Panc1 (cell line): Measurements from ENCODE around the gene SPTBN1. TPM values are rescaled to one million over a fixed set of nuclear protein-coding genes. Genes with fewer than 3 reads are reported as not detected.

Experiments
- ATAC-seq: fragments of 200-7000 bp; cut with Tn5 transposase; 2 replicates; pipeline ENCODE4 v1.9.1; 2020; ENCODE audit warnings: mild to moderate bottlenecking, moderate library complexity
- BruUV-seq: library from RNA; stranded (reverse); fragments of 400-500 nt; replicated peaks from 2 replicates; lab custom pipeline; 2021; lab: Mats Ljungman, UMichigan
- CTCF ChIA-PET: fragments of 300-600 bp; sonication (Branson Sonifier 250); formaldehyde crosslinking; loops from one replicate; lab custom pipeline; 2022; ENCODE audit warnings: antibody characterized with exemption; lab: Charles Lee
- POLR2A ChIA-PET: fragments of 300-600 bp; sonication (Branson Sonifier 250); formaldehyde crosslinking; loops from one replicate; lab custom pipeline; 2022; ENCODE audit warnings: antibody characterized with exemption; lab: Charles Lee
- DNase-seq: peaks from one replicate; pipeline ENCODE4 v3.0.0-alpha.2; 2010; ENCODE audit warnings: low read depth, low spot score
- H3K27ac ChIP-seq: 2 replicates; pipeline ENCODE4 v1.5.1; 2011; ENCODE audit warnings: mild to moderate bottlenecking, low read length, inconsistent platforms
- H3K27me3 ChIP-seq: fragments of 200-500 bp; sonication (Bioruptor generic); 2 replicates; pipeline ENCODE4 v1.6.0; 2014; ENCODE audit warnings: low read length, inconsistent platforms; ENCODE audit not compliant: control insufficient read depth, insufficient read depth
- H3K36me3 ChIP-seq: fragments of 200-500 bp; sonication (Bioruptor generic); 2 replicates; pipeline ENCODE4 v1.5.1; 2014; ENCODE audit warnings: inconsistent platforms, mild to moderate bottlenecking, low read length, moderate library complexity; ENCODE audit not compliant: control insufficient read depth, insufficient read depth
- H3K4me1 ChIP-seq: 2 replicates; pipeline ENCODE4 v1.5.1; 2011; ENCODE audit warnings: inconsistent platforms, mild to moderate bottlenecking, low read length, moderate library complexity; ENCODE audit not compliant: control insufficient read depth, insufficient read depth
- H3K4me3 ChIP-seq, 2 experiments: 2 replicates each; pipeline ENCODE4 v1.5.1; 2011 to 2012; ENCODE audit warnings: low read depth in 2 of 2, low read length in 2 of 2, mild to moderate bottlenecking in 2 of 2, inconsistent platforms in 1 of 2, moderate library complexity in 1 of 2
- H3K9me3 ChIP-seq: fragments of 200-500 bp; sonication (Bioruptor generic); 2 replicates; pipeline ENCODE4 v1.5.1; 2014; ENCODE audit warnings: low read depth, mild to moderate bottlenecking, inconsistent platforms, low read length, moderate library complexity; ENCODE audit not compliant: control insufficient read depth, insufficient read depth
- POLR2AphosphoS5 ChIP-seq: IDR thresholded peaks from 2 replicates; pipeline ENCODE4 v1.6.1; 2012; ENCODE audit warnings: mild to moderate bottlenecking, low read depth, low read length, moderate library complexity
- SIN3A ChIP-seq: IDR thresholded peaks from 2 replicates; pipeline ENCODE4 v1.6.1; 2012; ENCODE audit warnings: low read depth, mild to moderate bottlenecking, low read length, moderate library complexity, borderline replicate concordance; ENCODE audit not compliant: insufficient read depth
- TCF7L2 ChIP-seq: IDR thresholded peaks from 2 replicates; pipeline ENCODE4 v1.6.1; 2011; ENCODE audit warnings: mild to moderate bottlenecking, low read depth, low read length, inconsistent platforms
- in situ Hi-C: cut with HindIII; loops from 2 replicates; pipeline ENCODE4 v1.10.0; 2016; ENCODE audit warnings: low sequenced_read_pairs, low pct_unique_long_range_greater_than_20kb
- intact Hi-C: fragments of 100-400 bp; cut with micrococcal nuclease; formaldehyde crosslinking; loops from one replicate; pipeline ENCODE4 v1.10.0; 2022; ENCODE audit not compliant: unreplicated experiment
- total RNA-seq: library from RNA; stranded (reverse); gene quantifications from one replicate; pipeline ENCODE4 v1.2.1, GENCODE V29; 2021; ENCODE audit not compliant: unreplicated experiment
- TF ChIP-seq, protein P1 (sequence below), 2 experiments: IDR thresholded peaks; 2 replicates each; pipeline ENCODE4 v1.6.1; 2011 to 2012; ENCODE audit warnings: low read depth in 2 of 2, control low read depth in 1 of 2, low read length in 1 of 2, mild to moderate bottlenecking in 1 of 2, moderate library complexity in 1 of 2; ENCODE audit not compliant: insufficient read depth in 1 of 2
- TF ChIP-seq, protein P2 (sequence below): fragments of 450-650 bp; IDR thresholded peaks from 2 replicates; pipeline ENCODE4 v1.5.1; 2017; ENCODE audit warnings: mild to moderate bottlenecking

Gene SPTBN1
- total RNA-seq, 1 experiment from 2014 or later = 169 TPM

DNA sequence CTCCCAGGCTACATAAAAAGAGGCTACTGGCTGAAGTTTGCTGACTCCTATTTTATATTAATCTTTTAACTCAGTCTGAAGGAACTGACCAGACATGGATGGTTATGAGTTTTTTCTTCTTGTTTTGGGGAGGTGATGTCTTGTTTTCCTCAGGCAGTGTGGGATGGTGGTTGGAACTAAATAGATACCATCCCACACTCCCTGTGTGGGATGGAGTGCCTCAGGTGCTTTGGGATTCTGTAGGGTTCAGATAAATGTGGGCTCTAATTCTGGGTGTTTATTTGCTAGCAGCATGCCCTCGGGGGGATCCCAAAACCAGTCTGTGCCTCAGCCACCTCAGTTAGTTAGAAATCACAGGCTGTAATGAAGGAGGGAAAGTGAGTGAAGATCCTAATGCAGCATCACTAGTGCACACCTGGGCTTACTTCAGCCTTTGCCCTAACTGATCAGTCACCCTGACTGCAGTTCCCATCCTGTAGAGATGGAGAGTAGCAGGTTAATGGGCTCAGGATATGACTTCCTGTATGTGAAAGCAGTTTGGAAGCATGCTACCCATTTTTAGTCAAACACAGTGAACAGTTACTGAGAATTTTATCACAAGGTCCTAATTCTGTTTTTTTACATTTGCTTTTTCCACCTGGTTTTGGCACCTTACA, 132.2 kb downstream of the SPTBN1 start:
- Histone ChIP-seq H3K4me1 (peaks cover 42% of the 10 kb centered on the region), H3K27me3 (no peaks in the 10 kb centered on the region), H3K9me3 (no peaks in the 10 kb centered on the region), H3K27ac (no peak overlapping the region), H3K36me3 (no peaks in the 10 kb centered on the region), H3K4me3 (no peak overlapping the region)
- no peak for TF ChIP-seq SIN3A
- TF ChIP-seq, protein P1, sequence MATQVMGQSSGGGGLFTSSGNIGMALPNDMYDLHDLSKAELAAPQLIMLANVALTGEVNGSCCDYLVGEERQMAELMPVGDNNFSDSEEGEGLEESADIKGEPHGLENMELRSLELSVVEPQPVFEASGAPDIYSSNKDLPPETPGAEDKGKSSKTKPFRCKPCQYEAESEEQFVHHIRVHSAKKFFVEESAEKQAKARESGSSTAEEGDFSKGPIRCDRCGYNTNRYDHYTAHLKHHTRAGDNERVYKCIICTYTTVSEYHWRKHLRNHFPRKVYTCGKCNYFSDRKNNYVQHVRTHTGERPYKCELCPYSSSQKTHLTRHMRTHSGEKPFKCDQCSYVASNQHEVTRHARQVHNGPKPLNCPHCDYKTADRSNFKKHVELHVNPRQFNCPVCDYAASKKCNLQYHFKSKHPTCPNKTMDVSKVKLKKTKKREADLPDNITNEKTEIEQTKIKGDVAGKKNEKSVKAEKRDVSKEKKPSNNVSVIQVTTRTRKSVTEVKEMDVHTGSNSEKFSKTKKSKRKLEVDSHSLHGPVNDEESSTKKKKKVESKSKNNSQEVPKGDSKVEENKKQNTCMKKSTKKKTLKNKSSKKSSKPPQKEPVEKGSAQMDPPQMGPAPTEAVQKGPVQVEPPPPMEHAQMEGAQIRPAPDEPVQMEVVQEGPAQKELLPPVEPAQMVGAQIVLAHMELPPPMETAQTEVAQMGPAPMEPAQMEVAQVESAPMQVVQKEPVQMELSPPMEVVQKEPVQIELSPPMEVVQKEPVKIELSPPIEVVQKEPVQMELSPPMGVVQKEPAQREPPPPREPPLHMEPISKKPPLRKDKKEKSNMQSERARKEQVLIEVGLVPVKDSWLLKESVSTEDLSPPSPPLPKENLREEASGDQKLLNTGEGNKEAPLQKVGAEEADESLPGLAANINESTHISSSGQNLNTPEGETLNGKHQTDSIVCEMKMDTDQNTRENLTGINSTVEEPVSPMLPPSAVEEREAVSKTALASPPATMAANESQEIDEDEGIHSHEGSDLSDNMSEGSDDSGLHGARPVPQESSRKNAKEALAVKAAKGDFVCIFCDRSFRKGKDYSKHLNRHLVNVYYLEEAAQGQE (IDR thresholded peaks at IDR 0.05; ENCODE audit: insufficient read depth in 1 of 2, low read depth in 2 of 2, low read length in 1 of 2) = no peak
- no peak for TF ChIP-seq POLR2AphosphoS5
- no peak for TF ChIP-seq TCF7L2
- in situ Hi-C loops = no loop called here
- intact Hi-C loops = no loop called here
- POLR2A ChIA-PET = no interaction called here
- CTCF ChIA-PET = no interaction called here
- no TSS peak for BruUV-seq
- no peak for DNase-seq
- no peak for ATAC-seq

DNA sequence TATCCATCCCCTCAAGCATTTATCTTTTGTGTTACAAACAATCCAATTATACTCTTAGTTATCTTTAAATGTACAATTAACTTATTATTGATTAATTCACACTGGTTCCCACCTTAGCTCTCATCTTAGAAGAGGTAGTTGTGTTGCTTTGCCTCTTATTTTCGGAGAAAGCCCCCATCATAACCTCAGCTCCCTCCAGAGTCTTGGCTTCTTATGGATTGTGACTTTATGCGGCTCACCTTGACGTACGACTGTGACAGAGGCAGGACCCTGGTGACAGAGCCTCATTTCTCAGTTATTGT, 132.9 kb downstream of the SPTBN1 start:
- intact Hi-C loops (no loop called here), in situ Hi-C loops (no loop called here)
- BruUV-seq = no TSS peak
- peaks cover 39% of the 10 kb centered on the region for H3K4me1 ChIP-seq
- no peaks in the 10 kb centered on the region for H3K36me3 ChIP-seq
- no peak overlapping the region for H3K27ac ChIP-seq
- no peak overlapping the region for H3K4me3 ChIP-seq
- DNase-seq = no peak
- no peak for ATAC-seq
- CTCF ChIA-PET = no interaction called here
- TF ChIP-seq, protein P2, sequence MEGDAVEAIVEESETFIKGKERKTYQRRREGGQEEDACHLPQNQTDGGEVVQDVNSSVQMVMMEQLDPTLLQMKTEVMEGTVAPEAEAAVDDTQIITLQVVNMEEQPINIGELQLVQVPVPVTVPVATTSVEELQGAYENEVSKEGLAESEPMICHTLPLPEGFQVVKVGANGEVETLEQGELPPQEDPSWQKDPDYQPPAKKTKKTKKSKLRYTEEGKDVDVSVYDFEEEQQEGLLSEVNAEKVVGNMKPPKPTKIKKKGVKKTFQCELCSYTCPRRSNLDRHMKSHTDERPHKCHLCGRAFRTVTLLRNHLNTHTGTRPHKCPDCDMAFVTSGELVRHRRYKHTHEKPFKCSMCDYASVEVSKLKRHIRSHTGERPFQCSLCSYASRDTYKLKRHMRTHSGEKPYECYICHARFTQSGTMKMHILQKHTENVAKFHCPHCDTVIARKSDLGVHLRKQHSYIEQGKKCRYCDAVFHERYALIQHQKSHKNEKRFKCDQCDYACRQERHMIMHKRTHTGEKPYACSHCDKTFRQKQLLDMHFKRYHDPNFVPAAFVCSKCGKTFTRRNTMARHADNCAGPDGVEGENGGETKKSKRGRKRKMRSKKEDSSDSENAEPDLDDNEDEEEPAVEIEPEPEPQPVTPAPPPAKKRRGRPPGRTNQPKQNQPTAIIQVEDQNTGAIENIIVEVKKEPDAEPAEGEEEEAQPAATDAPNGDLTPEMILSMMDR = no peak
- no peak for TF ChIP-seq TCF7L2
- POLR2A ChIA-PET = no interaction called here
- H3K27me3 ChIP-seq = no peaks in the 10 kb centered on the region
- no peaks in the 10 kb centered on the region for H3K9me3 ChIP-seq

DNA sequence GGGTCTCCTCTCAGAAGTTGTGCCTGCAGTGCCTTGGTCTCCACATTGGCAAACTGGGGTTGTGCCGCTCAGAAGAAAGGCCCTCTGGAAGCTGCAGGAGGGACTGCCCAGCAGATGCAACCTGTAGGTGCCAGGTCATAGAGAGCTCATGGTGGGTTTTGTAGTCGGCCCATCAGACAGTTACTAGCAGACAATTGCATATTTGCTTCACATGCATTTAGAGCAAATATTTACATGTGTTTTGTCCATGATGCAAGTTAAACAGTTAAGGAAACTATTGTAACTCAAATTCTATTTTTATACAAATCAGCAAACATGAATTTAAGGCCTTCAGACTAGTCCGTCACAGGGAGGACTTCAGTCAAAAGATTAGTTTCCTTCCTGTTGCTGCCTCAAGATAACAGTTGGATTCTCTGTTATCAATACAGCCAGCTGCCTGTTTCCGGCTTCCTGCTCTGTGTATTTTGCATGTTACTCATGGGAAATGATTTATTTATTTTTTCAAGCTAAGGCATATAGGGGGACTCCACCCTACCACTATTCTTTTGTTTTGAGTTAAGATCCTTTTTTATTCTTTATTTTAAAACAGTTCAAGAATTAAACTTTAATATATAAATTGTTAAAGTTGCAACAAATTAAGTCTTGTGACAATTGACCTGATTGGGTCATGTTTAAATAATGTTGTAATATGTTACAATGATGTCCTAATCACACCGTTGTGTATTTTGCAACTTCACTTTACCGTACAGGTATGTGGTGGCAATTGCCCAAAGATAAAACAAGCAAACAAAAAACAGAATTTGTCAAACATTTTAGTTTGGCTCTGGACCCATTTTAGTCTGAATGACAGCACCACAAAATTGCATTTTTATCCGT, 133.5 kb downstream of the SPTBN1 start:
- ATAC-seq (no peak), DNase-seq (no peak)
- intact Hi-C loops = no loop called here
- POLR2A ChIA-PET = no interaction called here
- in situ Hi-C loops = no loop called here
- Histone ChIP-seq H3K4me1 (peaks cover 33% of the 10 kb centered on the region), H3K9me3 (no peaks in the 10 kb centered on the region), H3K4me3 (no peak overlapping the region), H3K36me3 (no peaks in the 10 kb centered on the region), H3K27me3 (no peaks in the 10 kb centered on the region), H3K27ac (no peak overlapping the region; the same call in 1 of the 2 replicates)
- BruUV-seq = no TSS peak
- CTCF ChIA-PET = no interaction called here
- TF ChIP-seq, protein P2 = no peak
- no peak for TF ChIP-seq TCF7L2
- TF ChIP-seq POLR2AphosphoS5 = no peak
- TF ChIP-seq SIN3A = no peak
- TF ChIP-seq, protein P1 (IDR thresholded peaks at IDR 0.05; ENCODE audit: insufficient read depth in 1 of 2, low read depth in 2 of 2, low read length in 1 of 2) = no peak
